Caki2 (cell line): ENCODE results near the gene SEMA4C. TPM values are rescaled to one million over a fixed set of nuclear protein-coding genes. Genes with fewer than 3 reads are reported as not detected.

ENCODE experiments used
- DNase-seq: peaks from one replicate; pipeline ENCODE4 v3.0.0-alpha.2; 2015; ENCODE audit warnings: low read depth
- in situ Hi-C: cut with HindIII; loops from 2 replicates; pipeline ENCODE4 v1.10.0; 2016; ENCODE audit warnings: low sequenced_read_pairs, low pct_unique_long_range_greater_than_20kb, mixed read lengths
- total RNA-seq: library from RNA; depleted of rRNA; stranded (reverse); fragments of >200 nt; shearing (Covaris generic); gene quantifications from 2 replicates; pipeline ENCODE4 v1.2.3, GENCODE V29; 2014; ENCODE audit warnings: low replicate concordance; rRNA removed

Gene SEMA4C
- total RNA-seq = 30.7 and 40.4 TPM in 2 replicates

- peak; percentile 56 for DNase-seq
- in situ Hi-C loops = no loop called here
Measured at GRCh38 chr2:96869822-96870625, at the start of gene SEMA4C. TSS of gene SEMA4C (minus strand) at chr2:96870080. CDS start at chr2:96867886, 2,194 bp downstream.

GRCh38 chr2:96918754-96919550 is 49.1 kb upstream of the SEMA4C start:
- in situ Hi-C loops = no loop called here
- DNase-seq = no peak

GRCh38 chr2:96918092-96918753 is 48.3 kb upstream of the SEMA4C start:
- in situ Hi-C loops = no loop called here
- no peak for DNase-seq

GRCh38 chr2:96916646-96917543 is 47.0 kb upstream of the SEMA4C start:
- in situ Hi-C loops = no loop called here
- DNase-seq = no peak

- in situ Hi-C loops = no loop called here
- no peak for DNase-seq
Measured at GRCh38 chr2:96916156-96916630, 46.3 kb upstream of the SEMA4C start.

GRCh38 chr2:96914332-96914731 is 44.5 kb upstream of the SEMA4C start:
- in situ Hi-C loops = no loop called here
- no peak for DNase-seq

GRCh38 chr2:96913398-96914202 is 43.7 kb upstream of the SEMA4C start:
- DNase-seq = no peak
- in situ Hi-C loops = no loop called here

- in situ Hi-C loops = no loop called here
- no peak for DNase-seq
Measured at GRCh38 chr2:96913117-96913397, 43.2 kb upstream of the SEMA4C start.

GRCh38 chr2:96912346-96913116 is 42.7 kb upstream of the SEMA4C start:
- DNase-seq = no peak
- in situ Hi-C loops = no loop called here

GRCh38 chr2:96909611-96910021 is 39.7 kb upstream of the SEMA4C start:
- DNase-seq = no peak
- in situ Hi-C loops = no loop called here

- DNase-seq = no peak
- in situ Hi-C loops = no loop called here
Measured at GRCh38 chr2:96907115-96908041, 37.5 kb upstream of the SEMA4C start.

GRCh38 chr2:96906729-96907114 is 36.8 kb upstream of the SEMA4C start:
- in situ Hi-C loops = no loop called here

GRCh38 chr2:96903815-96904214 is 33.9 kb upstream of the SEMA4C start:
- no peak for DNase-seq
- in situ Hi-C loops = no loop called here

More at GRCh38 chr2:96906729-96907114, 36.8 kb upstream of the SEMA4C start:
- no peak for DNase-seq

GRCh38 chr2:96903318-96903717 is 33.4 kb upstream of the SEMA4C start:
- in situ Hi-C loops = no loop called here
- no peak for DNase-seq

- DNase-seq = no peak
- in situ Hi-C loops = no loop called here
Measured at GRCh38 chr2:96900237-96900636, 30.4 kb upstream of the SEMA4C start.

GRCh38 chr2:96899413-96899741 is 29.5 kb upstream of the SEMA4C start:
- peak; percentile 66 for DNase-seq
- in situ Hi-C loops = no loop called here
